HEK293T (cell line): Measurements from ENCODE around the gene SCAF4.

Experiments
- BHLHE40 ChIP-seq: fragments of 450-650 bp; IDR thresholded peaks from 2 replicates; pipeline ENCODE4 v1.6.1; 2016; ENCODE audit warnings: mild to moderate bottlenecking, moderate library complexity, borderline replicate concordance
- CTBP1 ChIP-seq: fragments of 450-650 bp; IDR thresholded peaks from 2 replicates; pipeline ENCODE4 v1.6.1; 2016; ENCODE audit warnings: borderline replicate concordance
- ELF4 ChIP-seq: fragments of 450-650 bp; IDR thresholded peaks from 2 replicates; pipeline ENCODE4 v1.6.1; 2017; ENCODE audit warnings: antibody characterized with exemption
- FOXA1 ChIP-seq: fragments of 450-650 bp; IDR thresholded peaks from 2 replicates; pipeline ENCODE4 v1.6.1; 2016; ENCODE audit warnings: mild to moderate bottlenecking
- FOXM1 ChIP-seq: fragments of 450-650 bp; IDR thresholded peaks from 2 replicates; pipeline ENCODE4 v1.6.1; 2017; ENCODE audit warnings: mild to moderate bottlenecking, borderline replicate concordance
- L3MBTL2 ChIP-seq: fragments of 450-650 bp; conservative IDR thresholded peaks from 2 replicates; pipeline ENCODE4 v1.6.1; 2016; ENCODE audit warnings: mild to moderate bottlenecking
- LEF1 ChIP-seq: fragments of 450-650 bp; IDR thresholded peaks from 2 replicates; pipeline ENCODE4 v1.6.1; 2017; ENCODE audit warnings: mild to moderate bottlenecking, borderline replicate concordance
- NFRKB ChIP-seq: fragments of 450-650 bp; IDR thresholded peaks from 2 replicates; pipeline ENCODE4 v1.6.1; 2016; ENCODE audit warnings: mild to moderate bottlenecking, moderate library complexity
- SP1 ChIP-seq: fragments of 450-650 bp; IDR thresholded peaks from 2 replicates; pipeline ENCODE4 v1.6.1; 2017
- SUZ12 ChIP-seq: fragments of 450-650 bp; IDR thresholded peaks from 2 replicates; pipeline ENCODE4 v1.6.1; 2016; ENCODE audit warnings: mild to moderate bottlenecking
- TARDBP ChIP-seq: fragments of 450-650 bp; IDR thresholded peaks from 2 replicates; pipeline ENCODE4 v1.6.1; 2016
- ZNF384 ChIP-seq: fragments of 450-650 bp; IDR thresholded peaks from 2 replicates; pipeline ENCODE4 v1.6.1; 2016

- TF ChIP-seq FOXA1: no peak
- no peak for TF ChIP-seq SP1
- no peak for TF ChIP-seq LEF1
- no peak for TF ChIP-seq TARDBP
- no peak for TF ChIP-seq NFRKB
- no peak for TF ChIP-seq SUZ12
- no peak for TF ChIP-seq ELF4
- TF ChIP-seq FOXM1: no peak
- no peak for TF ChIP-seq ZNF384
- no peak for TF ChIP-seq L3MBTL2
- TF ChIP-seq CTBP1: no peak
- no peak for TF ChIP-seq BHLHE40
Observed at GRCh38 chr21:31772674-31773555, 41.0 kb upstream of the SCAF4 start.
